Fibroblast of lung (primary cell): Measurements from ENCODE around the gene PAPPA. TPM values are rescaled to one million over a fixed set of nuclear protein-coding genes. Genes with fewer than 3 reads are reported as not detected.
A peak's percentile ranks its signal among the peaks of the same experiment; 100 is the strongest.

Source experiments
- DNase-seq, 2 donors: peaks; one replicate each; pipeline versions ENCODE4 v3.0.0 to v3.0.0-alpha.2; 2010; ENCODE audit warnings: low read depth in 2 of 2
- H2AFZ ChIP-seq: 2 replicates; pipeline ENCODE4 v1.5.1; 2012; ENCODE audit warnings: low read length, control low read depth, inconsistent platforms
- H3K27ac ChIP-seq: 2 replicates; pipeline ENCODE4 v1.5.1; 2011; ENCODE audit warnings: low read length, control low read depth; ENCODE audit not compliant: insufficient read depth
- H3K27me3 ChIP-seq: 2 replicates; pipeline ENCODE4 v1.5.1; 2011; ENCODE audit warnings: mild to moderate bottlenecking, low read length; ENCODE audit not compliant: control insufficient read depth, insufficient read depth
- H3K36me3 ChIP-seq: 2 replicates; pipeline ENCODE4 v1.5.1; 2011; ENCODE audit warnings: low read length; ENCODE audit not compliant: control insufficient read depth, insufficient read depth
- H3K4me1 ChIP-seq: 2 replicates; pipeline ENCODE4 v1.5.1; 2011; ENCODE audit warnings: low read length; ENCODE audit not compliant: control insufficient read depth, insufficient read depth; ENCODE audit errors: extremely low read depth
- H3K4me2 ChIP-seq: 2 replicates; pipeline ENCODE4 v1.5.1; 2011; ENCODE audit warnings: low read length, control low read depth; ENCODE audit not compliant: insufficient read depth; ENCODE audit errors: extremely low read depth
- H3K4me3 ChIP-seq, 4 experiments: fragments of 200-600 bp in 1 of 4; sonication (generic) in 1 of 4; replicated peaks in 1 of 4; 2 replicates each; pipeline ENCODE4 v1.5.1; 2011 to 2016; ENCODE audit warnings: low read length in 4 of 4, low read depth in 3 of 4, mild to moderate bottlenecking in 3 of 4, control low read depth in 2 of 4, inconsistent platforms in 1 of 4, mixed read lengths in 1 of 4; ENCODE audit not compliant: insufficient read depth in 1 of 4; ENCODE audit errors: control extremely low read depth in 1 of 4
- H3K79me2 ChIP-seq: 2 replicates; pipeline ENCODE4 v1.5.1; 2012; ENCODE audit warnings: mild to moderate bottlenecking, low read length, inconsistent platforms; ENCODE audit not compliant: control insufficient read depth, insufficient read depth
- H3K9ac ChIP-seq: 2 replicates; pipeline ENCODE4 v1.5.1; 2011; ENCODE audit warnings: mild to moderate bottlenecking, low read length, control low read depth; ENCODE audit not compliant: insufficient read depth
- H3K9me3 ChIP-seq: 2 replicates; pipeline ENCODE4 v1.5.1; 2012; ENCODE audit warnings: low read depth, low read length; ENCODE audit not compliant: control insufficient read depth, insufficient read depth
- H4K20me1 ChIP-seq: 2 replicates; pipeline ENCODE4 v1.5.1; 2011; ENCODE audit warnings: low read length; ENCODE audit not compliant: control insufficient read depth, insufficient read depth; ENCODE audit errors: extremely low read depth
- CTCF ChIP-seq, 2 donors: IDR thresholded peaks in 1 of 2; conservative IDR thresholded peaks in 1 of 2; 1 replicate in 1 of 2; 2 replicates in 1 of 2; pipeline ENCODE4 v1.5.1; 2011 to 2012; ENCODE audit warnings: low read length in 2 of 2, control low read depth in 1 of 2, inconsistent platforms in 1 of 2, low read depth in 1 of 2, mild to moderate bottlenecking in 1 of 2
- EZH2 ChIP-seq: IDR thresholded peaks from 2 replicates; pipeline ENCODE4 v1.5.1; 2012; ENCODE audit warnings: low read length, control low read depth, mild to moderate bottlenecking; ENCODE audit errors: missing control alignments
- polyA plus RNA-seq, 2 donors: library from polyadenylated mRNA; depleted of rRNA in 1 of 2; stranded (reverse) in 1 of 2; unstranded in 1 of 2; fragments of >200 nt; gene quantifications; 2 replicates each; pipeline ENCODE4 v1.2.1, GENCODE V29; 2011 to 2012; ENCODE audit warnings: missing spikeins in 1 of 2
- total RNA-seq: library from RNA; depleted of rRNA; stranded (reverse); fragments of >200 nt; gene quantifications from 2 replicates; pipeline ENCODE4 v1.2.1, GENCODE V29; 2014

Gene PAPPA
- total and polyA plus RNA-seq, 2 donors (not counting 1 experiment from before 2014, with no cell fraction given), result 8.8 to 45.7 TPM

GRCh38 chr9:116213693-116214047 is 60.1 kb downstream of the PAPPA start:
- Histone ChIP-seq H3K4me3 (no peak overlapping the region), H3K27me3 (no peaks in the 10 kb centered on the region), H3K4me1 (peaks cover 2% of the 10 kb centered on the region), H4K20me1 (no peaks in the 10 kb centered on the region), H3K27ac (no peak overlapping the region), H3K4me2 (no peak overlapping the region), H3K9ac (no peak overlapping the region), H3K9me3 (no peaks in the 10 kb centered on the region), H3K79me2 (no peaks in the 10 kb centered on the region), H3K36me3 (peaks cover 2% of the 10 kb centered on the region), H2AFZ (no peak overlapping the region)
- no peak for TF ChIP-seq CTCF (conservative IDR thresholded peaks at IDR 0.05 in 1 of 2, IDR thresholded peaks at IDR 0.05 in 1 of 2; ENCODE audit: low read depth in 1 of 2, low read length in 2 of 2)
- peak; percentile 19 to 32 for DNase-seq

GRCh38 chr9:116218399-116218798 is 64.8 kb downstream of the PAPPA start:
- TF ChIP-seq EZH2, result no peak
- TF ChIP-seq CTCF (conservative IDR thresholded peaks at IDR 0.05 in 1 of 2, IDR thresholded peaks at IDR 0.05 in 1 of 2; ENCODE audit: low read depth in 1 of 2, low read length in 2 of 2), result no peak
- Histone ChIP-seq H4K20me1 (no peaks in the 10 kb centered on the region), H3K9ac (no peak overlapping the region), H2AFZ (no peak overlapping the region), H3K36me3 (no peaks in the 10 kb centered on the region), H3K27me3 (no peaks in the 10 kb centered on the region), H3K27ac (no peak overlapping the region), H3K4me1 (no peaks in the 10 kb centered on the region), H3K79me2 (no peaks in the 10 kb centered on the region), H3K9me3 (no peaks in the 10 kb centered on the region), H3K4me2 (no peak overlapping the region), H3K4me3 (no peak overlapping the region)
- DNase-seq, result no peak

GRCh38 chr9:116219686-116220085 is 66.1 kb downstream of the PAPPA start:
- H3K4me3 ChIP-seq, result no peak overlapping the region
- H3K4me1 ChIP-seq, result no peaks in the 10 kb centered on the region
- H3K9ac ChIP-seq, result no peak overlapping the region
- no peaks in the 10 kb centered on the region for H3K79me2 ChIP-seq
- H2AFZ ChIP-seq, result no peak overlapping the region
- H3K27ac ChIP-seq, result no peak overlapping the region
- DNase-seq, result peak in 1 of 2 donors; percentile 60
- no peaks in the 10 kb centered on the region for H3K27me3 ChIP-seq
- no peaks in the 10 kb centered on the region for H3K9me3 ChIP-seq
- H3K36me3 ChIP-seq, result no peaks in the 10 kb centered on the region
- TF ChIP-seq EZH2, result no peak
- no peak for TF ChIP-seq CTCF (conservative IDR thresholded peaks at IDR 0.05 in 1 of 2, IDR thresholded peaks at IDR 0.05 in 1 of 2; ENCODE audit: low read depth in 1 of 2, low read length in 2 of 2)
- H4K20me1 ChIP-seq, result no peaks in the 10 kb centered on the region
- no peak overlapping the region for H3K4me2 ChIP-seq
